GM06990 (cell line): Measurements from ENCODE around the gene ELOVL2.
"Not testable (repeated sequence)": the region's sequence is repeated elsewhere in the genome, so short reads cannot be mapped to it uniquely, and the experiment has no call there.

Experiments used
- DNase-seq: peaks from one replicate; pipeline ENCODE4 v3.0.0-alpha.2; 2011; ENCODE audit not compliant: insufficient read length; ENCODE audit errors: extremely low read depth
- H3K27me3 ChIP-seq: replicated peaks from 2 replicates; pipeline ENCODE4 v1.6.0; 2011; ENCODE audit warnings: low read length; ENCODE audit not compliant: control insufficient read depth, insufficient read depth
- H3K36me3 ChIP-seq: 2 replicates; pipeline ENCODE4 v1.5.1; 2011; ENCODE audit warnings: low read length; ENCODE audit not compliant: control insufficient read depth, insufficient read depth
- H3K4me3 ChIP-seq: replicated peaks from 2 replicates; pipeline ENCODE4 v1.5.1; 2011; ENCODE audit warnings: low read depth, mild to moderate bottlenecking, control low read depth, low read length
- CTCF ChIP-seq: IDR thresholded peaks from 2 replicates; pipeline ENCODE4 v1.5.1; 2011; ENCODE audit warnings: low read length, control low read depth, mild to moderate bottlenecking, inconsistent platforms; ENCODE audit not compliant: insufficient read depth, poor library complexity, severe bottlenecking

ELOVL2 gene, protein sequence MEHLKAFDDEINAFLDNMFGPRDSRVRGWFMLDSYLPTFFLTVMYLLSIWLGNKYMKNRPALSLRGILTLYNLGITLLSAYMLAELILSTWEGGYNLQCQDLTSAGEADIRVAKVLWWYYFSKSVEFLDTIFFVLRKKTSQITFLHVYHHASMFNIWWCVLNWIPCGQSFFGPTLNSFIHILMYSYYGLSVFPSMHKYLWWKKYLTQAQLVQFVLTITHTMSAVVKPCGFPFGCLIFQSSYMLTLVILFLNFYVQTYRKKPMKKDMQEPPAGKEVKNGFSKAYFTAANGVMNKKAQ

DNA sequence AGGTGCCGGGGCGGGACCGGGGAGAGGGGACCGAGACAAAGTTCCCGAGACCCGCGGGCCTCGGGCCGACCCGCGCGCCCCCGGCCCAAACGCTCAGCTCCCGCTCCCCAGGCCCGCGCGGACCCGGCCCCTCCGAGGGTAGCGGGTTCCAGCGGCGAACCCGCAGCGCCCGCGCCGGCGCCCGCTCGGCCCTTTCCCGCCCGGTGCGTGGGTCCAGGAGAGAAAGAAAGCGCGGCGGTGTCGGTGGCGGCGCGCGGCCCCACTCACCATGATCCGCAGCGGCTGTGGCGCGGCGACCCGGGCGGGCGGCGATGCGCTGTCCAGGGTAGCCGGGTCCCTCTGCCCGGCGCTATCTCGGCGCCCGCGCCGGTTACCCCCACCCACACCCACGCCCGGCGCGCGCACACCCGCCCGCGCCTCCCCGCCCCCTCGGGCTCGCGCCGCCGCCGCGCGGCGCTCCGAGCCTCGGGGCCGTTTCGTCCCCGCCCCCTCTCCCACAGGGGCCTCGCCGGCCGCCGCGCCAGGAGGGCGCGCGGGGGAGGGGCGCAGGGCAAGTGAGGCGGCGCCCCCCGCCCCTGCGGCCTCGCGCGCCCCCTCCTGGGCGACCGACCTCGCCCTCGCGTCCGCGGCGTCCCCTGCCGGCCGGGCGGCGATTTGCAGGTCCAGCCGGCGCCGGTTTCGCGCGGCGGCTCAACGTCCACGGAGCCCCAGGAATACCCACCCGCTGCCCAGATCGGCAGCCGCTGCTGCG lies at the start of gene ELOVL2:
Gene ELOVL2, minus strand, starts transcription at position 345 of the 751 bp plus-strand sequence. Its CDS starts 75 bp downstream, at position 270.
- Histone ChIP-seq H3K4me3 (peak within 1 kb of the TSS; percentile 37), H3K27me3 (no peaks in the 10 kb centered on the region), H3K36me3 (no peaks in the 10 kb centered on the region)
- TF ChIP-seq CTCF: no peak
- DNase-seq: peak; percentile 21

DNA sequence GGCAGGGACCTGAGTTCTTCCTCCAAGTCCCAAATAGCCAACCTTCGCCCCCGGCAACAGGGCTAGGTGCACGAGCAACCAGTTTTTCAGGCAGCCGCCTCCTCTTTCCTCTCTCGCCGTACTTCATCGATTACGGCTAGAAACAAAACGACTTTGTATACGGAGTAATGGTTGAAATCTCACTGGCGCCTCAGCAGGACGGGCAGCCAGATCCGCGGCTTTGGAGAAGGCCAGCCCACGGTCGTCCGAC lies 49.2 kb upstream of the ELOVL2 start:
- peak overlapping the region; percentile 94 for H3K4me3 ChIP-seq
- DNase-seq: no peak
- TF ChIP-seq CTCF: no peak
- no peaks in the 10 kb centered on the region for H3K36me3 ChIP-seq
- H3K27me3 ChIP-seq: no peaks in the 10 kb centered on the region

DNA sequence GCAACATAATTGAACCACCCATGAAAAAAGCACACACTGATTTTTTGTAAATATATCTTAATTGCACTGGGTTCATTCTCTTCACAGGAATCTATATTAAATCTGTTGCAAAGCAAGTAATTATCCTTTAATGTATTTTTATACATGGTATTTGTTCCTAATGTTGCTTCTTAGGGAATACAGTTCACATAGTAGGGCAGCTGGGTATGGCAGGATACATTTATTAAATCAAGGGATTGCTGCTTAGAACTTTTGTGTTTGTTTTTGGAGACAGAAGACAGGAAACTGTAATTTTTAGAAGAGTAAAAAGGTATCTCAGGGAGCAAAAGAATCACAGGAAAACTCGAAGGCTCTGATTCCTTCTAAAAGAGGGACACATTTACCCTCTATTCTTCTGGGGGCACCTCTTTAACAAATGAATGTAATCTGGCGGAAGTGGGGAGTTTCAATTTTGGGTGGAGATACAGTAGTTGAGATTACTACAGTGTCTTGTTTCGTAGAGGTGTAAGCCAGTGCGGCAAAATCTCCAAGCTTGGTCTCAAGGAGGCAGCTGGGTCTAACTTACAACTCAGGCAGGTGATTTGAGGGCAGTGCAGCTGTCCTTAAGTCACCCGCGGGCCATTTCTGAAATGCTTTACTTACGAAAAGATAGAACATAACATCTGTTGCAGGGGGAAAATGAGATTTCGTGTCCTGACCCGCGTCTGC lies 48.7 kb upstream of the ELOVL2 start:
- Histone ChIP-seq H3K27me3 (no peaks in the 10 kb centered on the region), H3K36me3 (no peaks in the 10 kb centered on the region), H3K4me3 (peak overlapping the region; percentile 94)
- TF ChIP-seq CTCF: no peak
- DNase-seq: no peak

DNA sequence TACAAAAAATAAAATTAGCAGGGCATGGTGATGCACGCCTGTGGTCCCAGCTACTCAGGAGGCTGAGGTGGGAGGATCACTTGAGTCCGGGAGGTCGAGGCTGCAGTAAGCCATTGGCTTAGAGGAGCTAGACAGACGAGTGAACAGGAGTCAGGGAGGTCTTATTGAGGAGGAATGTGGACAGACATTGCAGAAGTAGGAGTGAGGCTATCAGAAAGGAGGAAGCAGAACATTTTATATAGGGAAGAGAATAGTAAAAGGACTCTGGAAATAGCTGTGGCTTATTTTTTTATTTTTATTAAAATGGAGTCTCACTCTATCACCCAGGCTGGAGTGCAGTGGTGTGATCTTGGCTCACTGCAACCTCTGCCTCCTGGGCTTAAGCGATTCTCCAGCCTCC lies 47.0 kb upstream of the ELOVL2 start:
- not testable (repeated sequence) for H3K4me3 ChIP-seq, DNase-seq, H3K36me3 ChIP-seq, H3K27me3 ChIP-seq

DNA sequence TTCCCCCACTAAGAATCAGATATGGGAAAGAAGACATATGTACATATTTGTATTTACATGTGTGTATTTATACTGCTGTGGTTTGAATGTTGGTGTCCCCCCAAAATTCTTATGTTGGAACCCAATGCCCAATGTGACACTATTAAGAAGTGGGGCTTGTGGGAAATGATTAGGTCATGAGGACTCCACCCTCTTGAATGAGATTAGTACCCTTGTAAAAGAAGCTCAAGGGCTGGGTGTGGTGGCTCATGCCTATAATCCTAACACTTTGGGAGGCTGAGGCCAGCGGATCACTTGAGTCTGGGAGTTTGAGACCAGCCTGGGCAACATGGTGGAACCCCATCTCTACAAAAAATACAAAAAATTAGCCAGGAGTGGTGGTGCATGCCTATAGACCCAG lies 45.6 kb upstream of the ELOVL2 start:
- DNase-seq: no peak
- no peak for TF ChIP-seq CTCF
- H3K36me3 ChIP-seq: no peaks in the 10 kb centered on the region
- H3K4me3 ChIP-seq: no peak overlapping the region
- no peaks in the 10 kb centered on the region for H3K27me3 ChIP-seq

DNA sequence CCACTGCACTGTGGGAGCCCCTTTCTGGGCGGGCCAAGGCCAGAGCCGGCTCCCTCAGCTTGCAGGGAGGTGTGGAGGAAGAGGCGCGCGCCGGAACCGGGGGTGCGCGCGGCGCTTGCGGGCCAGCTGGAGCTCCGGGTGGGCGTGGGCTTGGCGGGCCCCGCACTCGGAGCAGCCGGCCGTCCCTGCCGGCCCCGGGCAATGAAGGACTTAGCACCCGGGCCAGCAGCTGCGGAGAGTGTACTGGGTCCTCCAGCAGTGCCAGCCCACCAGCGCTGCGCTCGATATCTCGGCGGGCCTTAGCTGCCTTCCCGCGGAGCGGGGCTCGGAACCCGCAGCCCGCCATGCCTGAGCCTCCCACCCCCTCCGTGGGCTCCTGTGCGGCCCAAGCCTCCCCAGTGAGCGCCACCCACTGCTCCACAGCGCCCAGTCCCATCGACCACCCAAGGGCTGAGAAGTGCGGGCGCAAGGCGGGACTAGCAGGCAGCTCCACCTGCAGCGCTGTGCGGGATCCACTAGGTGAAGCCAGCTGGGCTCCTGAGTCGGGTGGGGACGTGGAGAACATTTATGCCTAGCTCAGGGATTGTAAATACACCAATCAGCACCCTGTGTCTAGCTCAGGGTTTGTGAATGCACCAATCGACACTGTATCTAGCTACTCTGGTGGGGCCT lies 43.2 kb upstream of the ELOVL2 start:
- H3K4me3 ChIP-seq, H3K27me3 ChIP-seq, H3K36me3 ChIP-seq, DNase-seq: not testable (repeated sequence)
